HEK293 (cell line): ENCODE data around the gene PNMA1.

ENCODE experiments used
- KLF10 ChIP-seq: fragments of 450-650 bp; IDR thresholded peaks from 2 replicates; pipeline ENCODE4 v1.5.1; 2018; ENCODE audit warnings: missing biosample characterization, mild to moderate bottlenecking, missing genetic modification characterization
- KLF16 ChIP-seq: fragments of 450-650 bp; formaldehyde crosslinking; IDR thresholded peaks from 2 replicates; pipeline ENCODE4 v1.5.1; 2017; ENCODE audit warnings: missing biosample characterization, missing genetic modification characterization
- MYNN ChIP-seq: fragments of 450-650 bp; formaldehyde crosslinking; IDR thresholded peaks from 2 replicates; pipeline ENCODE4 v1.5.1; 2016; ENCODE audit warnings: missing biosample characterization, missing genetic modification characterization, borderline replicate concordance
- ZBTB17 ChIP-seq: fragments of 450-650 bp; formaldehyde crosslinking; IDR thresholded peaks from 2 replicates; pipeline ENCODE4 v1.5.1; 2016; ENCODE audit warnings: missing biosample characterization, missing genetic modification characterization
- ZFP3 ChIP-seq: fragments of 450-650 bp; formaldehyde crosslinking; IDR thresholded peaks from 2 replicates; pipeline ENCODE4 v1.5.1; 2016; ENCODE audit warnings: low read depth, missing biosample characterization, missing genetic modification characterization
- ZNF2 ChIP-seq: fragments of 450-650 bp; formaldehyde crosslinking; IDR thresholded peaks from 2 replicates; pipeline ENCODE4 v1.5.1; 2016; ENCODE audit warnings: missing biosample characterization, missing genetic modification characterization
- ZNF274 ChIP-seq, 2 experiments: fragments of 200-500 bp in 1 of 2; fragments of 450-650 bp in 1 of 2; sonication (Bioruptor generic) in 1 of 2; formaldehyde crosslinking in 1 of 2; IDR thresholded peaks; 2 replicates each; pipeline versions ENCODE4 v1.5.1 to v1.6.1; 2014 to 2016; ENCODE audit warnings: borderline replicate concordance in 1 of 2, inconsistent platforms in 1 of 2, low read length in 1 of 2, missing biosample characterization in 1 of 2, missing genetic modification characterization in 1 of 2
- ZNF416 ChIP-seq: fragments of 450-650 bp; formaldehyde crosslinking; IDR thresholded peaks from 2 replicates; pipeline ENCODE4 v1.5.1; 2016; ENCODE audit warnings: missing biosample characterization, missing genetic modification characterization
- ZNF558 ChIP-seq: fragments of 450-650 bp; formaldehyde crosslinking; IDR thresholded peaks from 2 replicates; pipeline ENCODE4 v1.5.1; 2016; ENCODE audit warnings: missing biosample characterization, missing genetic modification characterization
- ZNF600 ChIP-seq: fragments of 450-650 bp; formaldehyde crosslinking; IDR thresholded peaks from 2 replicates; pipeline ENCODE4 v1.5.1; 2016; ENCODE audit warnings: missing biosample characterization, missing genetic modification characterization
- TF ChIP-seq, protein P1 (sequence below): fragments of 450-650 bp; formaldehyde crosslinking; IDR thresholded peaks from 2 replicates; pipeline ENCODE4 v1.5.1; 2016; ENCODE audit warnings: missing biosample characterization, missing genetic modification characterization
- TF ChIP-seq, protein P2 (sequence below): fragments of 450-650 bp; formaldehyde crosslinking; IDR thresholded peaks from 2 replicates; pipeline ENCODE4 v1.5.1; 2016; ENCODE audit warnings: missing biosample characterization, missing genetic modification characterization
- TF ChIP-seq, protein P3 (sequence below): fragments of 450-650 bp; formaldehyde crosslinking; IDR thresholded peaks from 2 replicates; pipeline ENCODE4 v1.5.1; 2016; ENCODE audit warnings: missing biosample characterization, missing genetic modification characterization, low read depth
- TF ChIP-seq, protein P4 (sequence below): fragments of 450-650 bp; formaldehyde crosslinking; IDR thresholded peaks from 2 replicates; pipeline ENCODE4 v1.5.1; 2016; ENCODE audit warnings: missing biosample characterization, missing genetic modification characterization

DNA sequence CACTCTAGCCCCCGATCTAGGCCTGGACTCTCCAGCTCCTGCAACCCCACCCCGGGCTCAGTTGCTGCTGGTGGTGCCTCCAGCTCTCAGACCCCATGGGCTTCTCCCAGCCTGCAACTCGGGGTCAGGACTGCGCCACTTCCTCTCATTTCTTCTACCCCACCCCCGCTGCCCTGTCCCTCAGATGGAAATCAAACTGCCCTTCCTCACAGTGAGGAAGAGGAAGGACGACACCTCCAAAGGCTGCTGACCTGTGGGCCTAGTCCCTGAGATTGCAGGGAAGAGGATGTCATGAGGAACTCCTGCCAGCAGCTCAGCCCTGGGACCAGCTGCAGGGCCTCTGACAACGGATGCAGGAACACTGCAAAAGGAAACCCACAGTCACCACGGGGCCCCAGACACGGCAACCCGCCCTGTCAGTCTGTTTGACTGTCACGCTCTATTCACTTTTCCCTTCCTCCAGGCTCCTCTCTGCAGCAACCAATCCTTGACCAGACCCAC is 29.3 kb upstream of the PNMA1 start:
- TF ChIP-seq KLF16 (tag by site-specific recombination) (no peak), KLF10 (tag by site-specific recombination) (no peak), ZNF274 (IDR thresholded peaks at IDR 0.05; ENCODE audit: low read length) (no peak), ZNF274 (tag by site-specific recombination; IDR thresholded peaks at IDR 0.05; ENCODE audit: borderline replicate concordance) (no peak), ZFP3 (tag by site-specific recombination) (no peak), ZNF558 (no peak), MYNN (tag by site-specific recombination) (no peak), ZNF416 (tag by site-specific recombination) (no peak), ZNF2 (tag by site-specific recombination) (no peak), ZBTB17 (tag by site-specific recombination) (no peak), ZNF600 (tag by site-specific recombination) (no peak)
- TF ChIP-seq, protein P1, sequence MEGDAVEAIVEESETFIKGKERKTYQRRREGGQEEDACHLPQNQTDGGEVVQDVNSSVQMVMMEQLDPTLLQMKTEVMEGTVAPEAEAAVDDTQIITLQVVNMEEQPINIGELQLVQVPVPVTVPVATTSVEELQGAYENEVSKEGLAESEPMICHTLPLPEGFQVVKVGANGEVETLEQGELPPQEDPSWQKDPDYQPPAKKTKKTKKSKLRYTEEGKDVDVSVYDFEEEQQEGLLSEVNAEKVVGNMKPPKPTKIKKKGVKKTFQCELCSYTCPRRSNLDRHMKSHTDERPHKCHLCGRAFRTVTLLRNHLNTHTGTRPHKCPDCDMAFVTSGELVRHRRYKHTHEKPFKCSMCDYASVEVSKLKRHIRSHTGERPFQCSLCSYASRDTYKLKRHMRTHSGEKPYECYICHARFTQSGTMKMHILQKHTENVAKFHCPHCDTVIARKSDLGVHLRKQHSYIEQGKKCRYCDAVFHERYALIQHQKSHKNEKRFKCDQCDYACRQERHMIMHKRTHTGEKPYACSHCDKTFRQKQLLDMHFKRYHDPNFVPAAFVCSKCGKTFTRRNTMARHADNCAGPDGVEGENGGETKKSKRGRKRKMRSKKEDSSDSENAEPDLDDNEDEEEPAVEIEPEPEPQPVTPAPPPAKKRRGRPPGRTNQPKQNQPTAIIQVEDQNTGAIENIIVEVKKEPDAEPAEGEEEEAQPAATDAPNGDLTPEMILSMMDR (tag by site-specific recombination): no peak
- TF ChIP-seq, protein P2, sequence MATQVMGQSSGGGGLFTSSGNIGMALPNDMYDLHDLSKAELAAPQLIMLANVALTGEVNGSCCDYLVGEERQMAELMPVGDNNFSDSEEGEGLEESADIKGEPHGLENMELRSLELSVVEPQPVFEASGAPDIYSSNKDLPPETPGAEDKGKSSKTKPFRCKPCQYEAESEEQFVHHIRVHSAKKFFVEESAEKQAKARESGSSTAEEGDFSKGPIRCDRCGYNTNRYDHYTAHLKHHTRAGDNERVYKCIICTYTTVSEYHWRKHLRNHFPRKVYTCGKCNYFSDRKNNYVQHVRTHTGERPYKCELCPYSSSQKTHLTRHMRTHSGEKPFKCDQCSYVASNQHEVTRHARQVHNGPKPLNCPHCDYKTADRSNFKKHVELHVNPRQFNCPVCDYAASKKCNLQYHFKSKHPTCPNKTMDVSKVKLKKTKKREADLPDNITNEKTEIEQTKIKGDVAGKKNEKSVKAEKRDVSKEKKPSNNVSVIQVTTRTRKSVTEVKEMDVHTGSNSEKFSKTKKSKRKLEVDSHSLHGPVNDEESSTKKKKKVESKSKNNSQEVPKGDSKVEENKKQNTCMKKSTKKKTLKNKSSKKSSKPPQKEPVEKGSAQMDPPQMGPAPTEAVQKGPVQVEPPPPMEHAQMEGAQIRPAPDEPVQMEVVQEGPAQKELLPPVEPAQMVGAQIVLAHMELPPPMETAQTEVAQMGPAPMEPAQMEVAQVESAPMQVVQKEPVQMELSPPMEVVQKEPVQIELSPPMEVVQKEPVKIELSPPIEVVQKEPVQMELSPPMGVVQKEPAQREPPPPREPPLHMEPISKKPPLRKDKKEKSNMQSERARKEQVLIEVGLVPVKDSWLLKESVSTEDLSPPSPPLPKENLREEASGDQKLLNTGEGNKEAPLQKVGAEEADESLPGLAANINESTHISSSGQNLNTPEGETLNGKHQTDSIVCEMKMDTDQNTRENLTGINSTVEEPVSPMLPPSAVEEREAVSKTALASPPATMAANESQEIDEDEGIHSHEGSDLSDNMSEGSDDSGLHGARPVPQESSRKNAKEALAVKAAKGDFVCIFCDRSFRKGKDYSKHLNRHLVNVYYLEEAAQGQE (tag by site-specific recombination): no peak
- TF ChIP-seq, protein P3, sequence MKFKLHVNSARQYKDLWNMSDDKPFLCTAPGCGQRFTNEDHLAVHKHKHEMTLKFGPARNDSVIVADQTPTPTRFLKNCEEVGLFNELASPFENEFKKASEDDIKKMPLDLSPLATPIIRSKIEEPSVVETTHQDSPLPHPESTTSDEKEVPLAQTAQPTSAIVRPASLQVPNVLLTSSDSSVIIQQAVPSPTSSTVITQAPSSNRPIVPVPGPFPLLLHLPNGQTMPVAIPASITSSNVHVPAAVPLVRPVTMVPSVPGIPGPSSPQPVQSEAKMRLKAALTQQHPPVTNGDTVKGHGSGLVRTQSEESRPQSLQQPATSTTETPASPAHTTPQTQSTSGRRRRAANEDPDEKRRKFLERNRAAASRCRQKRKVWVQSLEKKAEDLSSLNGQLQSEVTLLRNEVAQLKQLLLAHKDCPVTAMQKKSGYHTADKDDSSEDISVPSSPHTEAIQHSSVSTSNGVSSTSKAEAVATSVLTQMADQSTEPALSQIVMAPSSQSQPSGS: no peak
- TF ChIP-seq, protein P4, sequence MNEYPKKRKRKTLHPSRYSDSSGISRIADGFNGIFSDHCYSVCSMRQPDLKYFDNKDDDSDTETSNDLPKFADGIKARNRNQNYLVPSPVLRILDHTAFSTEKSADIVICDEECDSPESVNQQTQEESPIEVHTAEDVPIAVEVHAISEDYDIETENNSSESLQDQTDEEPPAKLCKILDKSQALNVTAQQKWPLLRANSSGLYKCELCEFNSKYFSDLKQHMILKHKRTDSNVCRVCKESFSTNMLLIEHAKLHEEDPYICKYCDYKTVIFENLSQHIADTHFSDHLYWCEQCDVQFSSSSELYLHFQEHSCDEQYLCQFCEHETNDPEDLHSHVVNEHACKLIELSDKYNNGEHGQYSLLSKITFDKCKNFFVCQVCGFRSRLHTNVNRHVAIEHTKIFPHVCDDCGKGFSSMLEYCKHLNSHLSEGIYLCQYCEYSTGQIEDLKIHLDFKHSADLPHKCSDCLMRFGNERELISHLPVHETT (tag by site-specific recombination): no peak
